Measurements from ENCODE around the gene PDHX.

PDHX gene

DNA sequence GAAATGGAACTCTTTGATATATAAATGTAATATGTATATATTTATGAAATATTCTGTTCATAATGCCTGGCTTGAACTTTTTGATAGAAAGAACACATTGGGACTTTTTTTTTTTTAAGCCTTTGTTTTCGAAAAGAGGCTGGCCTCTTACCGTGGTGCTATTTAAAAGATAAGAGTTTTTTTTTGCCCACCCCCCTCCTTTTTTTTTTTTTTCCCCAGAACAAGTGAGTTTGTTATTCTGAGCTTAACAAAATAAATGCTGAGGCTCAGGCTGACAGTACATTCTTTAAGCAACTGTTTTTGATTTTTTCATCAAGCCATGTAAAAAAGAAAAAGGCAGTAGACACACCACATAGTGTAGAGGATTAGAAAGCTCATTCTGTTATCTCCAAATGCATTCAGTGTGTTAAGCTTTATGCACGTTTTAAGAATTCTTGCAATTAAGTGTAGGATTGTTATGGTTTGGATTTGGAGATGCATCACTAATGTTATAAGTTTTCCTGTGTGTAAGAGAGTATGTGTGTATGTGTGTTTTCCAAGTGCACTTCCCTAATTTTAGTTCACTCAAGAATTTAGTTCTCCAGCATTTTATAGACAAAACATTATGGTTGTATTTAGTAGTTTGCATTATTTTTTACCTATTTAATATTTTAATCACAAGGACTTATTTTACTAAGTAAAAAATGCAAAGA lies 12.0 kb downstream of the PDHX start:
- TF ChIP-seq EZH2 (IDR thresholded peaks at IDR 0.05; ENCODE audit: borderline replicate concordance, low read depth, low read length, severe bottlenecking): no peak
- TF ChIP-seq, protein P1, sequence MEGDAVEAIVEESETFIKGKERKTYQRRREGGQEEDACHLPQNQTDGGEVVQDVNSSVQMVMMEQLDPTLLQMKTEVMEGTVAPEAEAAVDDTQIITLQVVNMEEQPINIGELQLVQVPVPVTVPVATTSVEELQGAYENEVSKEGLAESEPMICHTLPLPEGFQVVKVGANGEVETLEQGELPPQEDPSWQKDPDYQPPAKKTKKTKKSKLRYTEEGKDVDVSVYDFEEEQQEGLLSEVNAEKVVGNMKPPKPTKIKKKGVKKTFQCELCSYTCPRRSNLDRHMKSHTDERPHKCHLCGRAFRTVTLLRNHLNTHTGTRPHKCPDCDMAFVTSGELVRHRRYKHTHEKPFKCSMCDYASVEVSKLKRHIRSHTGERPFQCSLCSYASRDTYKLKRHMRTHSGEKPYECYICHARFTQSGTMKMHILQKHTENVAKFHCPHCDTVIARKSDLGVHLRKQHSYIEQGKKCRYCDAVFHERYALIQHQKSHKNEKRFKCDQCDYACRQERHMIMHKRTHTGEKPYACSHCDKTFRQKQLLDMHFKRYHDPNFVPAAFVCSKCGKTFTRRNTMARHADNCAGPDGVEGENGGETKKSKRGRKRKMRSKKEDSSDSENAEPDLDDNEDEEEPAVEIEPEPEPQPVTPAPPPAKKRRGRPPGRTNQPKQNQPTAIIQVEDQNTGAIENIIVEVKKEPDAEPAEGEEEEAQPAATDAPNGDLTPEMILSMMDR (IDR thresholded peaks at IDR 0.05; ENCODE audit: borderline replicate concordance, extremely low read depth, low read length, poor library complexity, severe bottlenecking): no peak
- H3K36me3 ChIP-seq (ENCODE audit: insufficient read depth, low read length): peaks cover 14% of the 10 kb centered on the region; the same call in 1 of the 2 replicates
- H2AFZ ChIP-seq (ENCODE audit: low read depth, low read length): no peak overlapping the region
- no peak for DNase-seq
- no peak overlapping the region for H3K4me2 ChIP-seq (ENCODE audit: insufficient read depth, low read length)
- no peak overlapping the region for H3K9ac ChIP-seq (ENCODE audit: low read depth, low read length)
- H3K4me1 ChIP-seq (ENCODE audit: insufficient read depth, low read length): no peaks in the 10 kb centered on the region; the same call in 1 of the 2 replicates
- no peak overlapping the region for H3K27ac ChIP-seq (ENCODE audit: low read length)
- no peaks in the 10 kb centered on the region for H3K27me3 ChIP-seq (ENCODE audit: insufficient read depth, low read length, poor library complexity)
- no peaks in the 10 kb centered on the region for H3K9me3 ChIP-seq (ENCODE audit: insufficient read depth, low read length, severe bottlenecking)
- peaks cover 38% of the 10 kb centered on the region for H3K79me2 ChIP-seq (ENCODE audit: insufficient read depth, low read length)
- H4K20me1 ChIP-seq (ENCODE audit: insufficient read depth, low read length): no peaks in the 10 kb centered on the region; the same call in 1 of the 2 replicates
- ATAC-seq (ENCODE audit: insufficient read depth, low read depth): no peak
- H3K4me3 ChIP-seq (ENCODE audit: low read depth in 1 of 2, low read length in 2 of 2): no peak overlapping the region

DNA sequence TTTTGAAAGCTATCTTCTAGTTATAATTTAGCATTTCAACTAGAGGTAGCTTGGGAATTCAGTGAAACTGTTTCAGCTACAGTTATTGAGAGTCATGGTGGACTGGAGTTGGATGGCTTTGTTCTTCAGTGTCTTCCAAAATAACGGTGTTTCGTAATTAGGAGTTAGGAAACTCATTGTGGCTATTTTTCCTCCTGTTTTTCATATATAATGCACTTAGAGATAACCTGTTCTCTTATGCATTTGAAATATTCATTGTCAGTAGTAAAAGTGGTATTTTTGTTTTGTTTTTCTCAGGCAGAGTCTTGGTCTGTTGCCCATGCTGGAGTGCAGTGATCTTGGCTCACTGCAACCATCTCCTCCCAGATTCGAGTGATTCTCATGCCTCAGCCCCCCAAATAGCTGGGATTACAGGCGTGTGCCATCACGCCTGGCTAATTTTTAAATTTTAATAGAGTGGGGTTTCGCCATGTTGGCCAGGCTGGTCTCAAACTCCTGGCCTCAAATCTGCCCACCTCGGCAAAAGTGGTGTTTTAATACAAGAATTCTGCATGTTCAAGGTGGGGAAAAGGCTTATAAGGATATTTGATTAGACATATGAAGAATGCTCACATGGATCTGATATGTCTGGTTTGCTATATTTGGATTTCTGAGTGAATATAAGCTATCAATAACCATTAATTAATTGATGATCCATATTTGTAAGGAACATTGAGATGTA lies 12.7 kb downstream of the PDHX start:
- Histone ChIP-seq H2AFZ (ENCODE audit: low read depth, low read length) (no peak overlapping the region), H3K4me1 (ENCODE audit: insufficient read depth, low read length) (no peaks in the 10 kb centered on the region; the same call in 1 of the 2 replicates), H3K79me2 (ENCODE audit: insufficient read depth, low read length) (peaks cover 32% of the 10 kb centered on the region), H3K27ac (ENCODE audit: low read length) (no peak overlapping the region), H4K20me1 (ENCODE audit: insufficient read depth, low read length) (no peaks in the 10 kb centered on the region; the same call in 1 of the 2 replicates), H3K4me2 (ENCODE audit: insufficient read depth, low read length) (no peak overlapping the region), H3K4me3 (ENCODE audit: low read depth in 1 of 2, low read length in 2 of 2) (no peak overlapping the region), H3K9me3 (ENCODE audit: insufficient read depth, low read length, severe bottlenecking) (no peaks in the 10 kb centered on the region), H3K27me3 (ENCODE audit: insufficient read depth, low read length, poor library complexity) (no peaks in the 10 kb centered on the region), H3K9ac (ENCODE audit: low read depth, low read length) (no peak overlapping the region), H3K36me3 (ENCODE audit: insufficient read depth, low read length) (peaks cover 14% of the 10 kb centered on the region; the same call in 1 of the 2 replicates)
- ATAC-seq (ENCODE audit: insufficient read depth, low read depth) (no peak), DNase-seq (no peak)
- TF ChIP-seq EZH2 (IDR thresholded peaks at IDR 0.05; ENCODE audit: borderline replicate concordance, low read depth, low read length, severe bottlenecking): no peak
- TF ChIP-seq, protein P1 (IDR thresholded peaks at IDR 0.05; ENCODE audit: borderline replicate concordance, extremely low read depth, low read length, poor library complexity, severe bottlenecking): no peak

DNA sequence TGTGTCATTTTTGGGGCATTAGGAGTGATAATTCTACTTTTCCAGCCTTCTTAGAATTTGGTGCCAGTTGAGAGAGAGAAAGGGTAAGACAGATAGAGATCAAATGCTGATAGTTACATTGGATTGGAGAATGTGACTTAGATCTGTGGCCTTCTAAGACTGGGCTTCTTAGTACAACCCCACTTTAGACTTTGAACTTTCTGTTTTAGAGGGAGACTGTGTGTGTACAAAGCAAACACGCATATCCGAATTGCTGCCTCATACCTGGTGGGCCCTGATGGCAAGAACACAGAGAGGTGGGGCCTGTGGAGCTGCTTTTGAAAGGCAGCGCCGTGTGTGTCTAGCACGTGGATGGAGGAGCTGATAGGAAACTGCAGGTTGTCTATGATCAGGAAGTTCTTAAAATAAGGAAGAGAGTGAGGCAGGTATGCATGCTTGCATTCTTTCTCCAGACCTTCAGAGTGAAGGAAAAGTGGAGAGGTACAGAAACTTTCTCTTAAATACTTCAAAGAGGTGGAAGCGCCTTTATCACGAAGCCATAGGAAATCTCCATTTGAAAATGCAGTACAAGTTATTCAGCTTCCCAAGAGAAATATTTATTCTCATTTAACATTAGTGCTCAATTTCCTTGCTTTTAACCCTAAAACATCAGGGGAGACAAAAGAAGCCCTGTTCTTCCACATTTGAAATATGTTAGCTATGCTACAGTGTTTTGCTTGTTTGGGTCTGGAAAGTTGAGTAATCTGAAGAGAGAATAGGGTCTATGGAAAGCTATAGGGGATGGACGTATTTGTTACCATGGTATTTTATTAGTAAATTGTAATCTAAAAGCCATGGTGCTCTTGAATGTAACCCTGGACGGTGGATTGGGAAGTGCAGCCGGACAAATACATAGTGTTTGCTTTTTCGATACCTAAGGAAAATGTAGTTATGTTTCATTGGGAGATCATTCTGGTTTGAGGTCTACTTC lies 13.7 kb downstream of the PDHX start:
- TF ChIP-seq, protein P1 (IDR thresholded peaks at IDR 0.05; ENCODE audit: borderline replicate concordance, extremely low read depth, low read length, poor library complexity, severe bottlenecking): no peak
- no peak for TF ChIP-seq EZH2 (IDR thresholded peaks at IDR 0.05; ENCODE audit: borderline replicate concordance, low read depth, low read length, severe bottlenecking)
- DNase-seq (no peak), ATAC-seq (ENCODE audit: insufficient read depth, low read depth) (no peak; the same call in 2 of the 3 replicates)
- Histone ChIP-seq H3K27me3 (ENCODE audit: insufficient read depth, low read length, poor library complexity) (no peaks in the 10 kb centered on the region), H3K4me2 (ENCODE audit: insufficient read depth, low read length) (no peak overlapping the region), H3K9ac (ENCODE audit: low read depth, low read length) (no peak overlapping the region), H2AFZ (ENCODE audit: low read depth, low read length) (no peak overlapping the region), H3K27ac (ENCODE audit: low read length) (no peak overlapping the region), H3K36me3 (ENCODE audit: insufficient read depth, low read length) (peaks cover 14% of the 10 kb centered on the region; the same call in 1 of the 2 replicates), H3K4me3 (ENCODE audit: low read depth in 1 of 2, low read length in 2 of 2) (no peak overlapping the region), H3K79me2 (ENCODE audit: insufficient read depth, low read length) (peaks cover 32% of the 10 kb centered on the region), H3K9me3 (ENCODE audit: insufficient read depth, low read length, severe bottlenecking) (no peaks in the 10 kb centered on the region), H4K20me1 (ENCODE audit: insufficient read depth, low read length) (no peaks in the 10 kb centered on the region; the same call in 1 of the 2 replicates), H3K4me1 (ENCODE audit: insufficient read depth, low read length) (no peaks in the 10 kb centered on the region; the same call in 1 of the 2 replicates)

Measured in DND-41 (cell line).